Nephron progenitor cell (in vitro differentiated cells): Measurements from ENCODE around the gene GPATCH3.

Source experiments
- DNase-seq: peaks from one replicate; pipeline ENCODE4 v3.0.0; 2021
- H3K27ac Mint-ChIP-seq: 2 replicates; pipeline ENCODE4 v1.8.0; 2021; ENCODE audit warnings: mild to moderate bottlenecking, moderate library complexity, mixed read lengths
- H3K27me3 Mint-ChIP-seq: 2 replicates; pipeline ENCODE4 v1.8.0; 2021; ENCODE audit warnings: mild to moderate bottlenecking, low read depth, mixed read lengths; ENCODE audit not compliant: poor library complexity
- H3K36me3 Mint-ChIP-seq: 2 replicates; pipeline ENCODE4 v1.8.0; 2021; ENCODE audit warnings: low read depth, mixed read lengths
- H3K4me1 Mint-ChIP-seq: 2 replicates; pipeline ENCODE4 v1.8.0; 2021; ENCODE audit warnings: mixed read lengths
- H3K4me3 Mint-ChIP-seq: 2 replicates; pipeline ENCODE4 v1.8.0; 2021; ENCODE audit warnings: mild to moderate bottlenecking, moderate library complexity, mixed read lengths
- H3K9me3 Mint-ChIP-seq: 2 replicates; pipeline ENCODE4 v1.8.0; 2021; ENCODE audit warnings: mild to moderate bottlenecking, moderate library complexity, mixed read lengths
- CTCF ChIP-seq: fragments of 200-600 bp; sonication (generic); IDR thresholded peaks from 2 replicates; pipeline ENCODE4 v1.5.0; 2021; ENCODE audit warnings: antibody characterized with exemption

Gene GPATCH3

GRCh38 chr1:26921126-26921539, 20.9 kb upstream of the GPATCH3 start:
- Mint-ChIP-seq H3K36me3 (peaks cover 26% of the 10 kb centered on the region), H3K4me1 (peaks cover 30% of the 10 kb centered on the region), H3K27ac (peak overlapping the region; percentile 81), H3K9me3 (no peaks in the 10 kb centered on the region), H3K4me3 (peak overlapping the region; percentile 92), H3K27me3 (peaks cover 15% of the 10 kb centered on the region)
- DNase-seq: no peak
- no peak for TF ChIP-seq CTCF

- Mint-ChIP-seq H3K9me3 (no peaks in the 10 kb centered on the region), H3K4me1 (peaks cover 2% of the 10 kb centered on the region), H3K27me3 (peaks cover 37% of the 10 kb centered on the region), H3K36me3 (no peaks in the 10 kb centered on the region), H3K27ac (peak overlapping the region; percentile 51), H3K4me3 (no peak overlapping the region)
- no peak for TF ChIP-seq CTCF
- DNase-seq: no peak
These were observed 15.1 kb upstream of the GPATCH3 start for GRCh38 chr1:26915204-26915842.

GRCh38 chr1:26913754-26914619, 13.7 kb upstream of the GPATCH3 start, which contains the start of gene NR0B2:
Gene NR0B2, minus strand, starts transcription at chr1:26913975. Its CDS starts 35 bp downstream, at chr1:26913940.
- Mint-ChIP-seq H3K4me3 (no peak within 1 kb of the TSS), H3K27ac (no peak within 1 kb of the TSS), H3K9me3 (no peaks in the 10 kb centered on the region), H3K4me1 (no peaks in the 10 kb centered on the region), H3K36me3 (no peaks in the 10 kb centered on the region), H3K27me3 (peaks cover 46% of the 10 kb centered on the region)
- TF ChIP-seq CTCF: no peak
- no peak for DNase-seq

- Mint-ChIP-seq H3K9me3 (no peaks in the 10 kb centered on the region), H3K4me1 (no peaks in the 10 kb centered on the region), H3K4me3 (no peak overlapping the region), H3K36me3 (no peaks in the 10 kb centered on the region), H3K27ac (no peak overlapping the region), H3K27me3 (peaks cover 51% of the 10 kb centered on the region)
- TF ChIP-seq CTCF: no peak
- no peak for DNase-seq
These were observed 13.1 kb upstream of the GPATCH3 start for GRCh38 chr1:26913389-26913753.

GRCh38 chr1:26912147-26912490, 11.9 kb upstream of the GPATCH3 start:
- no peak overlapping the region for H3K4me3 Mint-ChIP-seq
- DNase-seq: no peak
- no peak for TF ChIP-seq CTCF
- H3K27me3 Mint-ChIP-seq: peaks cover 57% of the 10 kb centered on the region
- no peak overlapping the region for H3K27ac Mint-ChIP-seq
- no peaks in the 10 kb centered on the region for H3K9me3 Mint-ChIP-seq
- H3K4me1 Mint-ChIP-seq: no peaks in the 10 kb centered on the region
- H3K36me3 Mint-ChIP-seq: no peaks in the 10 kb centered on the region
